ENCODE measurements around the gene UBA7.
A peak's percentile ranks its signal among the peaks of the same experiment; 100 is the strongest.
"Not testable (repeated sequence)": the region's sequence is repeated elsewhere in the genome, so short reads cannot be mapped to it uniquely, and the experiment has no call there.

UBA7 gene

GRCh38 chr3:49826016-49826415 lies 12.3 kb upstream of the UBA7 start:
- no peak overlapping the region for H3K27ac ChIP-seq
- TF ChIP-seq, protein P1, sequence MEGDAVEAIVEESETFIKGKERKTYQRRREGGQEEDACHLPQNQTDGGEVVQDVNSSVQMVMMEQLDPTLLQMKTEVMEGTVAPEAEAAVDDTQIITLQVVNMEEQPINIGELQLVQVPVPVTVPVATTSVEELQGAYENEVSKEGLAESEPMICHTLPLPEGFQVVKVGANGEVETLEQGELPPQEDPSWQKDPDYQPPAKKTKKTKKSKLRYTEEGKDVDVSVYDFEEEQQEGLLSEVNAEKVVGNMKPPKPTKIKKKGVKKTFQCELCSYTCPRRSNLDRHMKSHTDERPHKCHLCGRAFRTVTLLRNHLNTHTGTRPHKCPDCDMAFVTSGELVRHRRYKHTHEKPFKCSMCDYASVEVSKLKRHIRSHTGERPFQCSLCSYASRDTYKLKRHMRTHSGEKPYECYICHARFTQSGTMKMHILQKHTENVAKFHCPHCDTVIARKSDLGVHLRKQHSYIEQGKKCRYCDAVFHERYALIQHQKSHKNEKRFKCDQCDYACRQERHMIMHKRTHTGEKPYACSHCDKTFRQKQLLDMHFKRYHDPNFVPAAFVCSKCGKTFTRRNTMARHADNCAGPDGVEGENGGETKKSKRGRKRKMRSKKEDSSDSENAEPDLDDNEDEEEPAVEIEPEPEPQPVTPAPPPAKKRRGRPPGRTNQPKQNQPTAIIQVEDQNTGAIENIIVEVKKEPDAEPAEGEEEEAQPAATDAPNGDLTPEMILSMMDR (conservative IDR thresholded peaks at IDR 0.05) = no peak
- TF ChIP-seq ZFX (IDR thresholded peaks at IDR 0.05) = no peak

GRCh38 chr3:49823131-49823530 lies 9.4 kb upstream of the UBA7 start:
- not testable (repeated sequence) for H3K27ac ChIP-seq

DNA sequence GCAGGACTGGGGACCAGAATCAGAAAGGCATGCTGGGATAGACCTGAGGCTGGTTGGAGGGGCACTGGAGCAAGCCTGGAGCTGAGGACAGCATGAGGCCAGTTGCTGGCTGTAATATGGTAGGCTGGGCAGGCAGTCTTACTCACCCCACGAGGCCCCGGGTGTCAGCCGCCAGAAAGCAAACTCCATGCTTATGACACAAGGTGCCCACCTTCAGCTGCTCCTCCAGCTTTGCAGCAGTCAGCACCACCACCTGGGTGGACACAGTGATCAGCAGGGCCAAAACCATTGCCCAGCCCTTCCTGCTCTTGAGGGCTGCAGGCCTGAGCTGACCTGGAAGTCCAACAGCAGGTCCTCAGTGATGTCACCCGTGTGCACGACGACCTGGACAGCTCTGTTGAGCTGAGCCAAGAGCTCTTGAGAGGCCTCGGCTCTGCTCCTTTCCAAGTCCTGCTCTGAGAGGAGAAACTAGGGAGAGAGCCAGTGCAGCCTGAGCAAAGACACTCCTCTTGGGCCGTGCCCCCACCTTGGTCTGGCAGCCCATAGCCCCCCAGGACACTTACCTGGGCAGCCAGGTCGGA lies 747 bp downstream of the UBA7 start:
- TF ChIP-seq, protein P1 (conservative IDR thresholded peaks at IDR 0.05) = no peak
- no peak for TF ChIP-seq ZFX (IDR thresholded peaks at IDR 0.05)
- no peak overlapping the region for H3K27ac ChIP-seq

GRCh38 chr3:49807431-49808114 lies 6.2 kb downstream of the UBA7 start:
- no peak overlapping the region for H3K27ac ChIP-seq
- TF ChIP-seq, protein P1 (conservative IDR thresholded peaks at IDR 0.05) = no peak
- TF ChIP-seq ZFX (IDR thresholded peaks at IDR 0.05) = no peak

GRCh38 chr3:49806850-49807249 lies 6.9 kb downstream of the UBA7 start:
- TF ChIP-seq, protein P1 (conservative IDR thresholded peaks at IDR 0.05) = no peak
- TF ChIP-seq ZFX (IDR thresholded peaks at IDR 0.05) = no peak
- H3K27ac ChIP-seq = no peak overlapping the region

DNA sequence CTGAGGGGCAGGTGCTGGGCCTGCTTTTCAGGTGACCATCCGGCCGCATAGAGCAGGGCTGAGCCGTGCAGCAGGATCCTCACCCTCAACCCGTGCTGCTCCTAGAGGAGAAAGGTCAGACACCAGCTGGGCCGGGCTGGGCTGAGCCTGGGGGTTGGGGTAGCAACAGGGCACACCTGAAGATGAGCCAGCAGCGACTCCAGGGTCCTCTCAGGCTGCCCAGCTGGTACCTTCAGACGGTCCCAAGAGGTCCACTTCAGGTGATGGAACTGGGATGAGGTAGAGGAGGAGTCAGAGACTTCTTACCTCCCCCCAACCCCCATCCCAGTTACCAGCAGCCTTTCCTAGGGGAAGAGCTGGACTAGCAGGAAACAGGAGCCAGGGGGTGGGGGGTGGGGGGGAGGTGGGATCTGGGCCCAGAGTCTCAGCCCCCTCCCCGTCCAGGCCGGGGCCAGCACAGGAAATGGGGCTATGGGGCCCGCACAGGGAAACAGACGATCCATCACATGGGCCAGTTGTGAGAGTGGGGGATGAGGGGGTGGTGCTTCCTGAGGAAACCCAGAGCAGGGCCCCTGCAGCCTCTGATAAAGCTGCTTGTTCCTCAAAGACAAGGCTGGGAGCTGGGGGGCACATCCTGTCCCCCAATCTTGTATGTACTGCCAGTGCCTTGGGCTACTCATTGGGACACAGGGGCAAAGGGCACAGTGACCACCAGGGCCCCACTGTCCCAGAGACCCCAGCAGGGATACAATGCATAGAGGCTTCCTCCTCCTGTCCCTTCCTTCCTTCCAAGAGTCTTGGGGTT lies 7.7 kb downstream of the UBA7 start:
- TF ChIP-seq, protein P1 (conservative IDR thresholded peaks at IDR 0.05) = no peak
- no peak for TF ChIP-seq ZFX (IDR thresholded peaks at IDR 0.05)
- peak overlapping the region; percentile 62 for H3K27ac ChIP-seq

DNA sequence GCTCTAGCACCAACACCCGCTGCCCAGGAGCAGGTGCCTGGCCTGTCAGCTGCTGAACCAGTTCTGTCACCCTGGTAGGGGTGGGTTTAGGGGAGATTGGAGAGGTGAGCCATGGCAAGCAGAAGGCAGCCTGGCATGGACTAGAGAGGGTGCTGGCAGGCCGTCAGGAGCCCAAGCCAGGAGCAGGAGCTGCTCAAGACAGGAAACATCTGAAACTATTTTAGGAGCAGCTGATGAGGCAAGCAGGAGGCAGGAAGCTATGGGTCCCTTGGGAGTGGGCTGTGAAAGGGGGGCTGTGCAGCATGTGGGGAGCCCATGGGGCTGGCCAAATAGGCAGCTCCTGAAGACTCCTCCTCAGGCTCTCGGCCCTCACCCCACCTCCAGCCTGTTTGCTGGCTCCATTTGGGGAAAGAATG lies 8.4 kb downstream of the UBA7 start:
- no peak for TF ChIP-seq ZFX (IDR thresholded peaks at IDR 0.05)
- TF ChIP-seq, protein P1 (conservative IDR thresholded peaks at IDR 0.05) = no peak
- peak overlapping the region; percentile 62 for H3K27ac ChIP-seq
